ENCODE data around the gene CEP72.
"Not testable (repeated sequence)": the region's sequence is repeated elsewhere in the genome, so short reads cannot be mapped to it uniquely, and the experiment has no call there.

Gene CEP72

GRCh38 chr5:624118-624950, 12.2 kb downstream of the CEP72 start:
- ChIA-PET CTCF (no interaction called here), POLR2A (interaction anchor here (1.0 kb wide), 1 partner anchor 151 kb away, joined by 3 read pairs; no protein-coding TSS in a partner anchor)
- TF ChIP-seq NFRKB (IDR thresholded peaks at IDR 0.05) (no peak), ARNT (IDR thresholded peaks at IDR 0.05) (no peak), FOXM1 (IDR thresholded peaks at IDR 0.05; ENCODE audit: borderline replicate concordance) (no peak), L3MBTL2 (conservative IDR thresholded peaks at IDR 0.05) (no peak), LEF1 (IDR thresholded peaks at IDR 0.05; ENCODE audit: borderline replicate concordance) (no peak), SUZ12 (IDR thresholded peaks at IDR 0.05) (no peak), HDGF (IDR thresholded peaks at IDR 0.05; ENCODE audit: borderline replicate concordance) (no peak), CTBP1 (IDR thresholded peaks at IDR 0.05; ENCODE audit: borderline replicate concordance) (no peak), ELF4 (IDR thresholded peaks at IDR 0.05) (no peak), TARDBP (IDR thresholded peaks at IDR 0.05) (no peak)
- no peak for DNase-seq (ENCODE audit: extremely low spot score)

GRCh38 chr5:624951-625230, 12.8 kb downstream of the CEP72 start:
- ChIA-PET POLR2A (interaction anchor here (1.0 kb wide), 1 partner anchor 151 kb away, joined by 3 read pairs; no protein-coding TSS in a partner anchor), CTCF (no interaction called here)
- no peak for DNase-seq (ENCODE audit: extremely low spot score)
- TF ChIP-seq ZNF384 (IDR thresholded peaks at IDR 0.05) (no peak), SUZ12 (IDR thresholded peaks at IDR 0.05) (no peak), SP1 (IDR thresholded peaks at IDR 0.05) (no peak), HDGF (IDR thresholded peaks at IDR 0.05; ENCODE audit: borderline replicate concordance) (no peak), ELF4 (IDR thresholded peaks at IDR 0.05) (no peak), FOXM1 (IDR thresholded peaks at IDR 0.05; ENCODE audit: borderline replicate concordance) (no peak), FOXA1 (IDR thresholded peaks at IDR 0.05) (no peak), NFRKB (IDR thresholded peaks at IDR 0.05) (no peak)

GRCh38 chr5:625516-625915, 13.4 kb downstream of the CEP72 start:
- no peak for DNase-seq (ENCODE audit: extremely low spot score)
- TF ChIP-seq NFRKB (IDR thresholded peaks at IDR 0.05) (no peak), PKNOX1 (IDR thresholded peaks at IDR 0.05) (no peak), TARDBP (IDR thresholded peaks at IDR 0.05) (no peak), FOXA1 (IDR thresholded peaks at IDR 0.05) (no peak), BHLHE40 (IDR thresholded peaks at IDR 0.05; ENCODE audit: borderline replicate concordance) (no peak), FOXK2 (IDR thresholded peaks at IDR 0.05) (no peak), SUZ12 (IDR thresholded peaks at IDR 0.05) (no peak), CTBP1 (IDR thresholded peaks at IDR 0.05; ENCODE audit: borderline replicate concordance) (no peak), SP1 (IDR thresholded peaks at IDR 0.05) (no peak), ZNF384 (IDR thresholded peaks at IDR 0.05) (no peak), HDGF (IDR thresholded peaks at IDR 0.05; ENCODE audit: borderline replicate concordance) (no peak), FOXM1 (IDR thresholded peaks at IDR 0.05; ENCODE audit: borderline replicate concordance) (no peak), ELF4 (IDR thresholded peaks at IDR 0.05) (no peak), L3MBTL2 (conservative IDR thresholded peaks at IDR 0.05) (no peak), ARNT (IDR thresholded peaks at IDR 0.05) (no peak), LEF1 (IDR thresholded peaks at IDR 0.05; ENCODE audit: borderline replicate concordance) (no peak)
- CTCF ChIA-PET: no interaction called here
- POLR2A ChIA-PET: no interaction called here

GRCh38 chr5:626850-627249, 14.7 kb downstream of the CEP72 start:
- no peak for TF ChIP-seq ARNT (IDR thresholded peaks at IDR 0.05)
- no peak for TF ChIP-seq SP1 (IDR thresholded peaks at IDR 0.05)
- TF ChIP-seq ZNF384 (IDR thresholded peaks at IDR 0.05): no peak
- TF ChIP-seq LEF1 (IDR thresholded peaks at IDR 0.05; ENCODE audit: borderline replicate concordance): no peak
- TF ChIP-seq FOXM1 (IDR thresholded peaks at IDR 0.05; ENCODE audit: borderline replicate concordance): no peak
- no peak for TF ChIP-seq SUZ12 (IDR thresholded peaks at IDR 0.05)
- no peak for TF ChIP-seq PKNOX1 (IDR thresholded peaks at IDR 0.05)
- TF ChIP-seq ELF4 (IDR thresholded peaks at IDR 0.05): no peak
- TF ChIP-seq TARDBP (IDR thresholded peaks at IDR 0.05): no peak
- no peak for TF ChIP-seq CTBP1 (IDR thresholded peaks at IDR 0.05; ENCODE audit: borderline replicate concordance)
- TF ChIP-seq HDGF (IDR thresholded peaks at IDR 0.05; ENCODE audit: borderline replicate concordance): no peak
- no peak for TF ChIP-seq BHLHE40 (IDR thresholded peaks at IDR 0.05; ENCODE audit: borderline replicate concordance)
- no peak for TF ChIP-seq NFRKB (IDR thresholded peaks at IDR 0.05)
- TF ChIP-seq L3MBTL2 (conservative IDR thresholded peaks at IDR 0.05): no peak
- no peak for TF ChIP-seq FOXK2 (IDR thresholded peaks at IDR 0.05)
- no peak for TF ChIP-seq FOXA1 (IDR thresholded peaks at IDR 0.05)
- CTCF ChIA-PET: no interaction called here
- POLR2A ChIA-PET: interaction anchor here (0.5 kb wide), 1 partner anchor 9 kb away, joined by 3 read pairs; no protein-coding TSS in a partner anchor
- no peak for DNase-seq (ENCODE audit: extremely low spot score)

GRCh38 chr5:627840-628239, 15.7 kb downstream of the CEP72 start:
- ChIA-PET POLR2A (no interaction called here), CTCF (interaction anchor here (0.7 kb wide), 1 partner anchor 545 kb away, joined by 3 read pairs; no protein-coding TSS in a partner anchor)
- DNase-seq (ENCODE audit: extremely low spot score): no peak
- no peak for TF ChIP-seq FOXK2 (IDR thresholded peaks at IDR 0.05)
- no peak for TF ChIP-seq SP1 (IDR thresholded peaks at IDR 0.05)
- TF ChIP-seq LEF1 (IDR thresholded peaks at IDR 0.05; ENCODE audit: borderline replicate concordance): no peak
- TF ChIP-seq ARNT (IDR thresholded peaks at IDR 0.05): no peak
- TF ChIP-seq NFRKB (IDR thresholded peaks at IDR 0.05): no peak
- no peak for TF ChIP-seq PKNOX1 (IDR thresholded peaks at IDR 0.05)
- TF ChIP-seq CTBP1 (IDR thresholded peaks at IDR 0.05; ENCODE audit: borderline replicate concordance): no peak
- no peak for TF ChIP-seq ZNF384 (IDR thresholded peaks at IDR 0.05)
- TF ChIP-seq FOXA1 (IDR thresholded peaks at IDR 0.05): no peak
- no peak for TF ChIP-seq ELF4 (IDR thresholded peaks at IDR 0.05)
- TF ChIP-seq HDGF (IDR thresholded peaks at IDR 0.05; ENCODE audit: borderline replicate concordance): no peak
- no peak for TF ChIP-seq SUZ12 (IDR thresholded peaks at IDR 0.05)
- TF ChIP-seq TARDBP (IDR thresholded peaks at IDR 0.05): no peak
- TF ChIP-seq L3MBTL2 (conservative IDR thresholded peaks at IDR 0.05): no peak
- no peak for TF ChIP-seq BHLHE40 (IDR thresholded peaks at IDR 0.05; ENCODE audit: borderline replicate concordance)
- no peak for TF ChIP-seq FOXM1 (IDR thresholded peaks at IDR 0.05; ENCODE audit: borderline replicate concordance)

GRCh38 chr5:628351-629205, 16.4 kb downstream of the CEP72 start:
- DNase-seq (ENCODE audit: extremely low spot score); CTCF ChIA-PET; POLR2A ChIA-PET: not testable (repeated sequence)
